GM08714 (cell line): Measurements from ENCODE around the gene OR13C2.
"Not testable (repeated sequence)": the region's sequence is repeated elsewhere in the genome, so short reads cannot be mapped to it uniquely, and the experiment has no call there.

Experiments used
- H3K4me3 ChIP-seq: fragments of 200-500 bp; sonication (Bioruptor generic); 2 replicates; pipeline ENCODE4 v1.5.1; 2014; ENCODE audit warnings: mild to moderate bottlenecking, low read length, inconsistent platforms
- ZNF274 ChIP-seq: IDR thresholded peaks from 2 replicates; pipeline ENCODE4 v1.6.1; 2012; ENCODE audit warnings: mild to moderate bottlenecking, low read depth, low read length

Gene OR13C2, protein sequence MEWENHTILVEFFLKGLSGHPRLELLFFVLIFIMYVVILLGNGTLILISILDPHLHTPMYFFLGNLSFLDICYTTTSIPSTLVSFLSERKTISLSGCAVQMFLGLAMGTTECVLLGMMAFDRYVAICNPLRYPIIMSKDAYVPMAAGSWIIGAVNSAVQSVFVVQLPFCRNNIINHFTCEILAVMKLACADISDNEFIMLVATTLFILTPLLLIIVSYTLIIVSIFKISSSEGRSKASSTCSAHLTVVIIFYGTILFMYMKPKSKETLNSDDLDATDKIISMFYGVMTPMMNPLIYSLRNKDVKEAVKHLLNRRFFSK

GRCh38 chr9:104605527-104605926, at the start of gene OR13C2:
OR13C2 (minus strand) TSS chr9:104605627; CDS start chr9:104605627, 0 bp downstream.
- not testable (repeated sequence) for H3K4me3 ChIP-seq

DNA sequence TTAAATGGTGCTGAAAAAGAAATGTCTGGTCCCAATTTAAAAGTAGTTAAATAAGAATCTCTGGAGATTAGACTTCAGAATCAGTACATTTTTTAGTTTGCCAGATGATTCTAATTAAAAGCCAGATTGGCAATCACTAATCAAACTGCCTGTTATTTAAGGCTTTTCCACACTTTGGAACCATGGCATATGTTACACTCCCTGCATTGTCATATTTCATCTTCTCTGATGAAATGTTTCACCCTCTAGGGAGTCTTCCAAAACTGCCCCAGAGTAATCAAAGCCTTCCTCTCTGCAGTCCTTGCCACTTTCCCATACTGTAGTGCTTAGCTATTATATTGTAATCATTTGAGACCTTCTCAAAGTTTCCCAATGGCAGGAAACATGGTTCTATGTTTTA, 30.0 kb upstream of the OR13C2 start:
- no peak for TF ChIP-seq ZNF274
- H3K4me3 ChIP-seq = no peak overlapping the region

- TF ChIP-seq ZNF274 = no peak
- no peak overlapping the region for H3K4me3 ChIP-seq
These were observed 28.6 kb upstream of the OR13C2 start for GRCh38 chr9:104633976-104634520.

DNA sequence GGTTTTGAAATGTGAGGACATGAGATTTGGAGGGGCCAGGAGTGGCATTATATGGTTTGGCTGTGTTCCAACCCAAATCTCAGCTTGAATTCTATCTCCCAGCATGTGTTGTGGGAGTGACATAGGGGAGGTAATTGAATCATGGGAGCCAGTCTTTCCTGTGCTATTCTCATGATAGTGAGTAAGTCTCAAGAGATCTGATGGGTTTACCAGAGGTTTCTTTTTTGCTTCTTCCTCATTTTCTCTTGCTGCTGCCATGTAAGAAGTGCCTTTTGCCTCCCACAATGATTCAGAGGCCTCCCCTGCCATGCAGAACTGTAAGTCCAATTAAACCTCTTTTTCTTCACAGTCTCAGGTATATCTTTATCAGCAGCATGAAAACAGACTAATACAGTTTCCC, 20.5 kb upstream of the OR13C2 start:
- not testable (repeated sequence) for H3K4me3 ChIP-seq

DNA sequence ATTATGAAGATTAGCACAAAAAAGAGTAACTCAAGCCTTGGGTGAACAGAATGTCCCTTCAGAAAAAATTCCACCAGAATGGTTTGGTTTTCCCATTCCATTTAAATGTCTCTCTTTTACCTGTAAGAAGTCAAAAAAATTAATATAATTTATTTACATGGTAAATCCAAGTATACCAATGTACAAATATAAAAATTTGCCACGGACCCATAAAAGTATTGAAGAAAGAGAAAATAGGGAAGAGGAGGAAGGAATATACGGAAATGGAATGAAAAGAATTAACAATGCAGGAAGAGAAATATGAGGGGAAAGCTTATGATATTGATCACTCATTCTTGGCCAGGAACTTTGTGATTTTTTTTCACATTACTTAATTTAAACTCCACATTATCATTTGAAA, 12.7 kb upstream of the OR13C2 start, which contains the start of gene OR13C9:
TSS of gene OR13C9 (minus strand) at position 101 of the 400 bp plus-strand sequence. CDS start at position 101, 0 bp downstream.
- H3K4me3 ChIP-seq = no peak within 1 kb of the TSS
- TF ChIP-seq ZNF274 = no peak

- TF ChIP-seq ZNF274 = no peak
- no peak overlapping the region for H3K4me3 ChIP-seq
These were observed 12.0 kb upstream of the OR13C2 start for GRCh38 chr9:104617418-104617817.

GRCh38 chr9:104611213-104611612, 5.8 kb upstream of the OR13C2 start:
- no peak for TF ChIP-seq ZNF274
- H3K4me3 ChIP-seq = no peak overlapping the region

DNA sequence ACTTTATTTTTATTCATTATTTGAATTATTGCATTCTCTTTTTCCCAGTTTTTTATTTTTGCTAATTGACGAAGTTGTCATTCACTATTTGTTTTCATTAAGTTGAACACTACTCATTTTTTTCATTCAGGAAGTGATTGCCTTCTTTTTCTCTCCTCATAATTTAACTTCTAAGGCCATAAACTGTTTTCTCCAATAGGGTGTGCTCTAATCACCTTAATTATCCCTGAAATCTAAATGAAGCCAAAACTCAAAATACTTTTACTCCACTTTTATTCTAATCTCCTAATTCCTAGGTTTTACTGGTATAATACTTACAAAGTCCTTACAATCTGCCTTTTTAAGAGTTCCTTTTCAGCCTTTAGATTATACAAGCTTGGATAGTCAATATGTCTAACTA, 2.9 kb upstream of the OR13C2 start:
- TF ChIP-seq ZNF274 = no peak
- no peak overlapping the region for H3K4me3 ChIP-seq

GRCh38 chr9:104606152-104606551, 725 bp upstream of the OR13C2 start:
- no peak overlapping the region for H3K4me3 ChIP-seq
- no peak for TF ChIP-seq ZNF274

GRCh38 chr9:104604801-104605200, 626 bp downstream of the OR13C2 start:
- no peak overlapping the region for H3K4me3 ChIP-seq
- no peak for TF ChIP-seq ZNF274

- H3K4me3 ChIP-seq = not testable (repeated sequence)
These were observed 6.1 kb downstream of the OR13C2 start, which contains the start of gene OR13C5 for GRCh38 chr9:104599313-104599712. OR13C5 (minus strand) TSS chr9:104599413; CDS start chr9:104599413, 0 bp downstream.

DNA sequence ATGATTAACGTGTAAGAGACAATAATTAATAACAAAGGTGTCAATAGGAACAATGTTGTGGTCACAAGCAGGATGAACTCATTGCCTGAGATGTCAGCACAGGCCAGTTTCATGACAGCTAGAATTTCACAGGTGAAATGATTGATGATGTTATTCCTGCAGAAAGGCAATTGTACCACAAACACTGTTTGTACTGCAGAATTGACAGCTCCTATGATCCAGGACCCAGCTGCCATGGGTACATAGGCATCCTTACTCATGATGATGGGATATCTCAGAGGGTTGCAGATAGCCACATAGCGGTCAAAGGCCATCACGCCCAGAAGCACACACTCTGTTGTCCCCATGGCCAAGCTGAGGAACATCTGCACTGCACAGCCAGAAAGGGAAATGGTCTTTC, 6.7 kb downstream of the OR13C2 start:
- not testable (repeated sequence) for H3K4me3 ChIP-seq

- no peak overlapping the region for H3K4me3 ChIP-seq
- no peak for TF ChIP-seq ZNF274
These were observed 15.8 kb downstream of the OR13C2 start for GRCh38 chr9:104589626-104590025.

DNA sequence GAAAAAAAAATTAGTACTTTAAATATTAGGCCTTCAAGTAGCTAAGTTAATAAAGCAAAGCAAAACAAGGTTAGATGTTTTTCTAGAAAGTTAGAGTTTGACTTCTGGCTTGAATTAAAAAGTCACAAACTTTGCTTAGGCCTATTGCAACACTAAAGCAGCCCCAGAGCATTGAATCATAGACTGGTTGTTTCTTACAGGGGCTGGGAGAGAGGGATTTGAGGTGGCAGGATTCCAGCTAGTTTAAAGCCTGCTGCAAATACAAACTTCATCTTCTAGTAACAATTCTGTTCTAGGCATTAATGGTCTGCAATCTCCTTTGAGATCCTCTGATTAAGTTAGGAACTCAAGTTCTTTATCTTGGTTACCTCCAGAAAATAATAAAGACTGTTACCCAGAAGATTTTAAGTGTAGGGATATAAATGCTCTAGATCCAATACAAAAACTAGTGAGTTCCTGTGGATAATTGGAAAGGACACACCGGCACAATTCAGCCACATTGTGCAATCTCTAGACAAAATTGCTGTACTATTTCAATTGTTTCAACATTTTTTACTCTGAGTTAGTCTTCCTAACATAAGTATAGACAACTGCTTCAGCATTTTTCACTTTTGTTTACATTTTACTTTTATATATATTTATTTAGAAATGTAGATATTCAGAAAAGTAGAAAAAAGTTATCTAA, 18.8 kb downstream of the OR13C2 start:
- no peak overlapping the region for H3K4me3 ChIP-seq
- no peak for TF ChIP-seq ZNF274

- H3K4me3 ChIP-seq = no peak overlapping the region
- no peak for TF ChIP-seq ZNF274
These were observed 24.9 kb downstream of the OR13C2 start for GRCh38 chr9:104580562-104580961.
